LNCaP clone FGC (cell line): ENCODE measurements around the gene FTCD.

ENCODE experiments used
- DNase-seq: peaks from one replicate; pipeline ENCODE4 v3.0.0-alpha.2; 2011; ENCODE audit warnings: low read depth
- H3K4me3 ChIP-seq: 2 replicates; pipeline ENCODE4 v1.5.1; 2011; ENCODE audit warnings: mild to moderate bottlenecking, low read depth, low read length, control low read depth
- TF ChIP-seq, protein P1 (sequence below): IDR thresholded peaks from 2 replicates; pipeline ENCODE4 v1.5.1; 2012; ENCODE audit warnings: mild to moderate bottlenecking; ENCODE audit not compliant: control insufficient read depth, insufficient read depth; ENCODE audit errors: extremely low read depth

Gene FTCD

DNA sequence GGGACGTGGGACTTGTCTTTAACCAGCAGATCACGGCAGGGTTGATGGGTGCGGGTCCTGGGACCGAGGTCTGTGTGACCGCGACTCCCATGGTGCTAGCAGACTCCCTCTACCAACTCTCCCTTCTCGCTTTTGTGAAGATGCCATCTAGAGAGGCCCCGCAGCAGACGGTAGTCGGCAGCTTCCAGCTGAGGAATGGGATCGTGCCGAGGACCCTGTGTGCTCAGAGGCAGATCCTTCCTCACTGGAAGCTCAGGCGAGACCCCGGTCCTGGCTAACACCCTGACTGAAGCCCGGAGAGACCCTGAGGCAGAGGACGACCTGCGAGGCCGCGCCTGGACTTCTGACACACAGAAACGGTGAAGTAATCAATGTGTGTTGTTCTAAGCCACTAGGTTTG lies 41.4 kb upstream of the FTCD start:
- no peak overlapping the region for H3K4me3 ChIP-seq
- TF ChIP-seq, protein P1, sequence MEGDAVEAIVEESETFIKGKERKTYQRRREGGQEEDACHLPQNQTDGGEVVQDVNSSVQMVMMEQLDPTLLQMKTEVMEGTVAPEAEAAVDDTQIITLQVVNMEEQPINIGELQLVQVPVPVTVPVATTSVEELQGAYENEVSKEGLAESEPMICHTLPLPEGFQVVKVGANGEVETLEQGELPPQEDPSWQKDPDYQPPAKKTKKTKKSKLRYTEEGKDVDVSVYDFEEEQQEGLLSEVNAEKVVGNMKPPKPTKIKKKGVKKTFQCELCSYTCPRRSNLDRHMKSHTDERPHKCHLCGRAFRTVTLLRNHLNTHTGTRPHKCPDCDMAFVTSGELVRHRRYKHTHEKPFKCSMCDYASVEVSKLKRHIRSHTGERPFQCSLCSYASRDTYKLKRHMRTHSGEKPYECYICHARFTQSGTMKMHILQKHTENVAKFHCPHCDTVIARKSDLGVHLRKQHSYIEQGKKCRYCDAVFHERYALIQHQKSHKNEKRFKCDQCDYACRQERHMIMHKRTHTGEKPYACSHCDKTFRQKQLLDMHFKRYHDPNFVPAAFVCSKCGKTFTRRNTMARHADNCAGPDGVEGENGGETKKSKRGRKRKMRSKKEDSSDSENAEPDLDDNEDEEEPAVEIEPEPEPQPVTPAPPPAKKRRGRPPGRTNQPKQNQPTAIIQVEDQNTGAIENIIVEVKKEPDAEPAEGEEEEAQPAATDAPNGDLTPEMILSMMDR, result no peak
- no peak for DNase-seq

DNA sequence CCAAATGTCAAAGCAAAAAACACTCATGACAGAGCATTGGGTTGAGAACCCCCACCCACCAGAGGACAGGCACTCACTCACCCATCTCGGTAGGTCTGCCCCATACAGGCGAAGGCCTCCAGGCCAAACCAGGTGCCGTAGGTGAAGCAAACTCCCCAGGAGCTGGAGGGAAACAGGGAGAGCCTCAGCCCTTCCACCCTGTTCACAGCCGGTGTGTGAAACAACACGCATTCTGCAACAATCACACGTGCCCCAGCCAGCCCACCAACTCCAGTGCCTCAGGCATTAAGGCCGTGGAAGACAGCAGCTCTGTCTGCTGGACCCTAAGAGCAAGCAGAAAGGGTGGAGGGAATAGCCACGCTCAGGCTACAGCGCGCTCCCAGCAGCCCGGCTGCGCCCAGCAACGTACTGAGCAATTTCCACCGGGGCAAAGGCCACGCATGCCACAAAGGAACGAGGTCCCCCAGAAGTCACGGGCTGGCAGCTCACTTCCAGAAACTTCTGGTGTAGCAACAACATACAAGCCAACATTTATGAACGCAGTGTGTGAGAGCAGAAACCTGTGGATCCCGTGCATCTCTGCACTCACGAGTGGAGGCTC lies 40.3 kb upstream of the FTCD start:
- DNase-seq, result no peak
- TF ChIP-seq, protein P1, result no peak
- H3K4me3 ChIP-seq, result no peak overlapping the region

- H3K4me3 ChIP-seq, result no peak overlapping the region
- DNase-seq, result no peak
- TF ChIP-seq, protein P1, result no peak
Observed at GRCh38 chr21:46194374-46195334, 39.3 kb upstream of the FTCD start.

- no peak overlapping the region for H3K4me3 ChIP-seq
- no peak for DNase-seq
- TF ChIP-seq, protein P1, result no peak
Observed at GRCh38 chr21:46193829-46194373, 38.5 kb upstream of the FTCD start.

GRCh38 chr21:46191686-46192575 lies 36.6 kb upstream of the FTCD start:
- H3K4me3 ChIP-seq, result no peak overlapping the region
- TF ChIP-seq, protein P1, result no peak
- no peak for DNase-seq

GRCh38 chr21:46191257-46191685 lies 35.9 kb upstream of the FTCD start:
- no peak overlapping the region for H3K4me3 ChIP-seq
- no peak for DNase-seq
- TF ChIP-seq, protein P1, result no peak
